Sciatic nerve (tissue), 2 donors: ENCODE measurements around the gene TANGO2. TPM values are rescaled to one million over a fixed set of nuclear protein-coding genes. Genes with fewer than 3 reads are reported as not detected.

ENCODE experiments used
- ATAC-seq: fragments of 200-7000 bp; cut with Tn5 transposase; one replicate; pipeline ENCODE4 v1.9.1; 2020; ENCODE audit warnings: mild to moderate bottlenecking, moderate library complexity
- DNase-seq: peaks from one replicate; pipeline ENCODE4 v3.0.0-alpha.2; 2020; ENCODE audit warnings: low spot score
- intact Hi-C: fragments of 100-400 bp; cut with DNase I; formaldehyde crosslinking; loops from one replicate; pipeline ENCODE4 v1.14.2; 2022
- total RNA-seq: library from RNA; stranded (reverse); fragmentation: NEBNext Ultra II Directional; extraction: Animal tissue kit (Norgen Biotek cat#: 25700); gene quantifications from one replicate; pipeline ENCODE4 v1.2.1, GENCODE V29; 2021
- donor health status: DM: no; HTN: no; CAD: no.
- donor health status: DM: no; HTN: no; CAD: no.

TANGO2 gene, protein sequence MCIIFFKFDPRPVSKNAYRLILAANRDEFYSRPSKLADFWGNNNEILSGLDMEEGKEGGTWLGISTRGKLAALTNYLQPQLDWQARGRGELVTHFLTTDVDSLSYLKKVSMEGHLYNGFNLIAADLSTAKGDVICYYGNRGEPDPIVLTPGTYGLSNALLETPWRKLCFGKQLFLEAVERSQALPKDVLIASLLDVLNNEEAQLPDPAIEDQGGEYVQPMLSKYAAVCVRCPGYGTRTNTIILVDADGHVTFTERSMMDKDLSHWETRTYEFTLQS
- 28.4 TPM for total RNA-seq

DNA sequence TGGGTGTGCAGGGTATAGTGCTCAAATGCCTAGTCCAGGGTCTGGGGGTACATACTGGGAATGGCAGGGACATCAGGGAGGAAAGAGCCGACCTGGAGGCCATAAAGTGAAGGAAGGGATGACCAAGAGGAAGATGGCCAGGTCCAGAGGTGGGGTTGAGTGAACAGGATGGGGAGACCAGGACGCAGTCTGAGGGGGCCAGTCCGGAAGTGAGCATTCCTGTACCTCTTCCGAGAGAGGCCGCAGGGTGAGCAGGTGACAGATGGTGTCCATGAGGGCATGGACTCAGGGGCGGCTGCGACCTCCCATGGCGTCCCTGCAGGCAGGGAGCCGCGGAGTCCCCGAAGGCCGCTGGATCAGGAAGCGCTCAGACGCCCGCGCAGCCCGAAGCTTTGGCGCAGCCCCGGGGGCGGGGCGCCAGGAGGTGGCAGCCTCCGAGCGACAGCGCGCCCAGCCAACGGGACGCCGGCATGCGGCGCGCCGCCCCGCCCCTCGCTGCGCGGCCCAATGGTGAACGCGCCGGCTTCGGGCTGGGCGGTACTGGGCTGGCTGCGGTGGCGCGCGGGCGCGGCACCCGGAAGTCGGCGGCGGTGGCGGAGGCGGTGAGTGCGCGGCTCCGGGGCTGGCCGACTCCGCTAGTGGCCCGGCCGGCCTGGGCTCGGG, at the start of gene TANGO2:
TANGO2 (plus strand) TSS at position 578 of the 663 bp plus-strand sequence. CDS start 15,689 bp downstream, outside the sequence.
- intact Hi-C loops = no loop called here
- DNase-seq (peak; percentile 94), ATAC-seq (peak; percentile 90)

DNA sequence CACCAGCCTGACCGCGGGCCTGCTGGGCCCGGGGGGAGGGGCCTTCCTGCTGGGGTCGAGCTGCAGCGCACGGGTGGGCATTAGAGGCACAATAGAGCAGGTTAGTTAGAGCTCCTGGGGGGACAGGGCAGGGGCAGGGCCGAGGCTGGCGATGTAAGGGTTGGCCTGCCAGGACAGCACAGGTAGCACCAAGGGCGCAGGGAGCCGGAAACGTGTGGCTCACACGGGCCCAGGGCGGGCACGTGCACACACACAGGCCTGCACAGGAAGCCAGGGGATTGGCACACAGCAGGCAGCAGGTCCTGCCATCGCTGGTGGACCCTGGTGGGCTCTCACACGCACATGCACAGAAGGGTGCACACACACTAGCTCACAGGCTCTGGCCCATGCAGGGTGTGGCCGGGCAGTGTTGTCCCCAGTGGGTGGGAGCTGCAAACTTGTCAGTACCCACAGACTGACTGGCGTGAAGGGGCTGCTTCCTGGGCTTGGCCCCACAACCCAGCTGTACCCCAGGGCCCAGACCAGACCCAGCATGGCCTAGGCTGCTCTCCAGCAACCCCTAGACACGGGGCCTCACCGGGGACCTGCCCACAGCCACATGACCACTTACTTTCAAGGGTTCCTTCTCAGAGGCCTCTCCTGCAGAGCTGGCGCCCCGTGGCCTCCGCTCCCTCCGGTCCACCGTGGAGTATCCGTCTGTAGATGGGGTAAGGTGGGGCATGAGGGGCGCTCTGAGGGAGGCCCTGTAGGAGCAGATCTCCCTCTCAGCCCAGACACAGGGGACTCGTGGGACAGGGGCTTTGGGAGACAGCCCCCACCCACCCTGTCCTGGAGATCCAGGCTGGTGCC, 49.4 kb upstream of the TANGO2 start:
- intact Hi-C loops = loop anchor here (2.0 kb wide), 1 partner anchor 37 kb away; no protein-coding TSS in a partner anchor
- no peak for DNase-seq
- peak; percentile 1 for ATAC-seq

DNA sequence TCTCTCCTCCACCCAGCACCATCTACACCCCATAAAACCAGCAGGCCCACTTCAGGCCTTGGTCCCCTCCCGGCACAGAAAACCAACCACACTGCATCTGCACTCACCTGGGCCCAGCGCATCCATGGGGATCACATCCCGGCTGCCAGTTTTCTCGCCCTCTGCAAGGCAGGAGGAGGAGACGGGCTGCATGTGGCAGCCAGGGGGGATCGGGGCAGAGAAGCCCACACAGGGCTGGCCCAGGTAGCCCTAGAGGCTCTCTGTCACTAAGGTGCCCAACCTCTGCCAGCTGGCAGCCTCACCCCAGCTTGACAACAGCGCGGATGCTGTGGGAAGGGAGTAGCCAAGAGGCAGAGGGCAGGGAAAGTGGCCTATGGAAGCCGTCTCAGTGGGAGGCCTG, 48.7 kb upstream of the TANGO2 start:
- no peak for DNase-seq
- ATAC-seq = no peak
- intact Hi-C loops = loop anchor here (2.0 kb wide), 1 partner anchor 37 kb away; no protein-coding TSS in a partner anchor

DNA sequence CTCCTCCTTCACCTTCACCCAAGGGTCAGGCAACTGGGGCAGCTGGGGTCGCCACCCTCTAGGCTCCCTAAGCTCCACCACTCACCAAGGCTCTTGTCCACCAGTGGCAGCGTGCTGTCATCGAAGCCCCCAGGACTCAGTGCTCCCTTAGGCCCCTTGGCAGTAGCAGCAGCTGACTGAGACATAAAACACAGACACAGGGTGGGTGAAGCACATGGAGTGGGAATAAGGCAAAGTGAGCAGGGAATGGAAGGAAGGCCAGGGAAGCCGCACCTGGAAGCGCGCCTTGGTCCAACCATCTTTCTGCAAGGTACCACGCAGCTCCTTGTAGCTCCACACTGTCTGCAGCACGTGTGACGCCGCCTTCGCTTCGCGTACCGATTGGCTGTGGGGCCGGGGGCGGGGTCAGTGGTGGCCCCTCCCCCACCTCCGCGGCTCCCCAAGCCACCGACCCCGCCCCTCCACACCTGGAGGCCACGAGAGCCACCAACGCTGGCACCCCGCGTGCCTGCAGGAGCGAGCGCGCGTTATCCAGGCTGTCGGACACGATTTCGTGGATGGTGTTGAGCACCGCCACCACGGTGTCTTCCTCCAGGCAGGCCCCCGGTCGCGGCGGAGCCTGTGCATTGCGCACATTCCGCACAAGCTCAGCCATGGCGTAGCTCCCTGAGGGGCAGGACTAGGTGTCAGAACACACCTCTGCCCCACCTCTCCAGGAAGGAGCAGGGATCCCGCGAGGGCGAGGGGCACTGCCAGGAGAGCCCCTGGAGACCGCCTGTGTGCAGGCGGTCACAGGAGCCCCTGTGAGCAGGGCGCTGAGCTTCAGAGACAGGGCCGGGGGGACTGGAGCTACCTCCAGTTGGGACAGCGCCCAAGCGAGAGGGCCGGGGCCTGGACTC, 48.0 kb upstream of the TANGO2 start:
- intact Hi-C loops = loop anchor here (2.0 kb wide), 1 partner anchor 36 kb away; no protein-coding TSS in a partner anchor
- no peak for ATAC-seq
- no peak for DNase-seq

DNA sequence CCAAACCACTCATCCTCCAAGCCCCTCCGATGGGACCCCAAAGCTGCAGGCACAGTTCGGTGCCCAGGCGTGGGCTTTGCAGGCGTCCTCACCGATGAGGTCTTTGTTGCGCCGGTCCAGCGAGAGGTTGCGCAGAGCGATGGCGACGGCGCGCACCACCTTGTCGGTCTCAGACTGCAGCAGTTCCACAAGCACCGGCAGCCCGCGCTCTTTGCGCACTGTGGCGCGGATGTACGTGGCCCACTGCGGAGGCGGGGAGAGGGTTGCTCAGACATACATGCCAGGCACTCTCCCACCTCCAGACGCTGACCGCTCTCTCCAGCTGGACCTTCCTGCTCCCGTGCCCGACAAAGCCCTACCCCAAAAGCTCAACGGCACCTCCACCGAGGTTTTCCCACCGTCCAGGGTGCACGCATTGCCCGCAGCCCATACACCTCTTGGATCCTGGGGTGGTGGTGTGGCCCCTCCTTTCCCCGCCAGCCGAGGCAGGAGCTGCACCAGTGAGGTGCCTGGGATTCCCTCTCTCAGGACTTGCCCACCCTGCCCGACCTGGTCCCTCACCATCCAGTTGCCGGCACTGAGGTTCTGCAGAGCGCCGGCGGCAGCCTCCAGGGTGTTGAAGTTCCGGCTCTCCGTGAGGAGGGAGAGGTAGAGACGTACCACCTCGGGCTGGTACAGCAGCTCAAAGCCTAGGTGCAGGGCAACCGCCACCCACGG, 47.2 kb upstream of the TANGO2 start:
- intact Hi-C loops = loop anchor here (2.0 kb wide), 1 partner anchor 35 kb away; no protein-coding TSS in a partner anchor
- DNase-seq = no peak
- no peak for ATAC-seq

DNA sequence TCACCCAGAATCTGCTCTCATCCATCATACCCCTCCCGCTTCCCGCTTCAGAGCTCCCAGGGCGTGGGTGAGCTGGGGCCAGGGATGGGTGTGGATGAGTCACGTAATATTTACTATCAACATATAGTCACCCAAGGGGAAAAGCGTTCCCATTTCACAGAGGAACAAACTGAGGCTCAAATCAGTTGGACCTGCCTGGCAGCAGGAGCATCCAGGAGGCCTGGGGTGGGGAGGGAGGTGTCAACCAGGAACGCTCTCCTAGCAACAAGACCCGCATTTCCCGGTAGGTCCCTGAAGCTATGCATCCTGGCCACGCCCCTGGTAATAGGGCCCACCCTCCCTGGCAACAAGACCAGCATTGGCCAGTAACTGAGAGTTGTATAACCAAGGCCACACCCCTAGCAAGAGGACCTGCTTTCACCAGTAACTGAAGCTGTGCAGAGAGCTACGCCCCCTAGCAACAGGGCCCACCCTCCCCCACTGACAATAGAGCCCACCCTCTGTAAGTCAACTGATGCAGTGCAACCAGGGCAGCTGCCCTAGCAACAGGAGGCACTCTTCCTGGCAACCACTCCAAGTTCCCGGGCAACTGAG, 46.5 kb upstream of the TANGO2 start:
- intact Hi-C loops = no loop called here
- no peak for DNase-seq
- peak; percentile 7 for ATAC-seq

DNA sequence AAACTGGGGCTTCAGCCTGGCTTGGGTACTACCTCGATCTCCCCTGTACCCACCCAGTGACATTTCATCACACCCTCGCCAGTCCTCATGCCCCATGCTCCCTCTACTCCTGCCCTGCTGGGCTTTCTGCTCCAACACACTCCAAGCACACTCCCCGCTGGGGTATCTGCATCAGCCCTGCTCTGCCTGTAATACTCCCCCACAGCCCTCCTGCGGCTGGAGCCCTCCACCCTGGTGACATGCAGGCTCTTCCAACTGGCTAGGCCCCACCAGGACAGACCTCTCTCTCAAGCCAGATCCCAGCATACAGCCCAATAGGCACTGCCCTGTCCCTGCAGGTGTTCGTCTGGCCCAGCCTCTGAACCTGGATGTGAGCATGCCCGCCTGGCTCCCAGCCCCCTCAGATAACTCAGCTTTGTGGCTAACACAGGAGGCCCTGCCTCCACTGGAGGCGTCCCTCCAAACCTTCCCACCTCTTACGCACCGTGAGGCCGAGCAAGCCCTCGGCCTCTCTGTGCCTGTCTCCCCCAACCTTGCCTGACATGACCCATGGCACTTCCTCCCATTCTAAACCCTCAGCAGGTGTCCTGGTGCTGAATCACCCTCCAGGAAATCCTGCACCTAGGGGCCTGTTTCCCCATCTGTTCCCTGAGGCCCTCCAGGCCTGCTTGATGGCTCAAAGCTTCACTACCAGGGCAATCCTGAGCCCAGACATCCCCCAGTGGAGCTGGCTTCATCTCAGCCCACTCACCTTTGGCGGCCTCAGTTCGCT, 45.8 kb upstream of the TANGO2 start:
- ATAC-seq = no peak
- intact Hi-C loops = no loop called here
- DNase-seq = no peak

DNA sequence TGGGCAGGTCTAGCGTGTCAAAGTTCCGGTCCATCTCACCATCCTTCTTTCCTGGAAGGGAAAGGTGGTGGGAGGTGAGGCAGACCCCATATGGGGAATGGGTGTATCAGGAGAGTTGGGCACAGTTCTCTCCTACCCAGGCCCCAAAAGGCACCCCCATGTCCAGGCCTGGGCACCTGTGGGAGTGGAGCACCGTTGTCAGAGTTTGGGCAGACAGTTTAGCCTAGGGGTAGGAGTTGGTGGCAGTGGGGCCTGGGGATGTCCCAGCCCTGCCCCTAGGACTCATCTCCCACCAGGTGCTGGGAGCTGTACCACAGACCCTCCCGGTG, 45.2 kb upstream of the TANGO2 start:
- no peak for DNase-seq
- intact Hi-C loops = no loop called here
- ATAC-seq = no peak

DNA sequence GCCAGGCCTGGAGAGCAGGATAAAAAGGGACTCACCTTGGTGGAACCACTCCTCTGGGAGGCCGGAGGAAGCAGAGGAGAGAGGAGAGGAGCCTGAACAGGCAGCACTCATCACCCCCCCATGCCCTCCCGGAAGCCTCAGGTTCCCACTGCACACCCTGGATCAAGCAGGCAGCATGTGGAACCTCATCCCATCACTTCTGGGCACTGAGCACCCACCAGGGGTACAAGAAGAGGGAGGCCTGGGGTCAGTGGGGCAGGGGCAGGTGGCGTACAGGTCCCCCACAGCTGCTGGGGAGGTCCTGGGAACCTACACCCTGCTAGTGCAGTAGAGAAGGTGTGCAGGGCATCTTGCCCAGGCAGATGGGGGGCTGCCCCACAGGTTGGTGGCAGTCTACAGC, 44.2 kb upstream of the TANGO2 start:
- intact Hi-C loops = no loop called here
- ATAC-seq (no peak), DNase-seq (no peak)

DNA sequence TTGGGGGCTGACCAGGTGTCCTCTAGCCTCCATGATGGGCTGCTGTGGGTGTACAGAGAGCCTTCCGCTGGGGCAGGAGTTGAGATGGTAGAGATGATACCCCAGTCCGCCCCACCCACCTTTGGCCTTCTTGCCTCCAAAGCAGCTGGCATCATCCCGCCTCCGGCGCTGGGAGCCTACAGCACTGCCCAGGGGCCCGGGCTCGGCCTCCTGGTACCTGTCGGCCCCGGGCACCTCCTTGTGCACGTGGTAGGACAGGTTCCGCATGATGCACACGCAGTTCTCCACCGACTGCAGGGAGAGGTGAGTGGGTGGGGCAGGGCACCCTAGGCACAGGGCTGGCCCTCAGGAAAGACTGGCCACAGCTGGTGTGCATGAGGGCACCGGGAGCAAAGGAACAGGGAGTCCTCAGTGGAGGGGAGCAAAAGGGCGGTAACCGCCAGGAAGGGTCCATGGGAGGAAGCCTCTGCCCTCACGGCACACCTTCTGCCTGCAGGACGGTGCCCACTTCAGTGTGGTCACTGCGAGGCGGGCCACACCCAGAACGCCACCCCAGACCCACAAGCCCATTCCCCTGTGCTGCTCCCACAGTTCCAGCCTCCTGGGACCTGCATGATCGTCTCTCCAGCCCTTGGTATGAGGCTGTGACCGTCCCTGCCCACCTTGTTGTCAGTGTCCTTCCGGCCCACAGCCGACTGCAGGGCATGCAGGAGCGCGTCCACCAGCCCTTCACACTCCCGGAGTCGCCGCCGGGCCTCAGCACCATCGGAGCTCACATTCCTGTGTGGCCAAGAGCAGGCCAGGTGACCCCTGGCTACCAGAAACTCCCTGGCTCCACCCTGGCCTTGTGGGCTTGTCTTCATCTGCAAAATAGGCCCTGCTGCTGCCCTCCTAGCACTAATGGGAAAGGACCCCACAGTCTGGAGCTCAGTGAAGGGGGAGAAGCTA, 43.3 kb upstream of the TANGO2 start:
- intact Hi-C loops = no loop called here
- no peak for ATAC-seq

DNA sequence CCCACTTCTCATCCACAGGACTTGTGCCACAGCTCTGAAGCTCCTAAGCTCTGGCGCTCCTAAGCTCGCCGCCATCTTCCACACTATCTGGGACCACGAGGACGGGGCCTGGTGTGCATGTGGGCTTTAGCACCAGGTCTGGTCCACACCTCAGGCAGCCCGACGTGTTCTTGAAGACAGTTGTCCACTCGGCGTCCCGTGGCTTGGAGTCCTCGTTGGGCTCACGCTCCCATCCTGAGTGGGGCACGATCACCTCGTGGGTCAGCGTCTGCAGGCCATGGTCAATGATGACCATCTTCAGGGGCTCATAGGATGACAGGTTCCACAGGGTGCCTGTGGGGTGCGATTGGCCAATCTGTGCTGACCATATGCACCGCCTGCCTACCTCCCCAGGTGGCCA, 42.2 kb upstream of the TANGO2 start:
- ATAC-seq (no peak), DNase-seq (no peak)
- intact Hi-C loops = no loop called here

More for the DNA sequence above, 43.3 kb upstream of the TANGO2 start:
- no peak for DNase-seq

DNA sequence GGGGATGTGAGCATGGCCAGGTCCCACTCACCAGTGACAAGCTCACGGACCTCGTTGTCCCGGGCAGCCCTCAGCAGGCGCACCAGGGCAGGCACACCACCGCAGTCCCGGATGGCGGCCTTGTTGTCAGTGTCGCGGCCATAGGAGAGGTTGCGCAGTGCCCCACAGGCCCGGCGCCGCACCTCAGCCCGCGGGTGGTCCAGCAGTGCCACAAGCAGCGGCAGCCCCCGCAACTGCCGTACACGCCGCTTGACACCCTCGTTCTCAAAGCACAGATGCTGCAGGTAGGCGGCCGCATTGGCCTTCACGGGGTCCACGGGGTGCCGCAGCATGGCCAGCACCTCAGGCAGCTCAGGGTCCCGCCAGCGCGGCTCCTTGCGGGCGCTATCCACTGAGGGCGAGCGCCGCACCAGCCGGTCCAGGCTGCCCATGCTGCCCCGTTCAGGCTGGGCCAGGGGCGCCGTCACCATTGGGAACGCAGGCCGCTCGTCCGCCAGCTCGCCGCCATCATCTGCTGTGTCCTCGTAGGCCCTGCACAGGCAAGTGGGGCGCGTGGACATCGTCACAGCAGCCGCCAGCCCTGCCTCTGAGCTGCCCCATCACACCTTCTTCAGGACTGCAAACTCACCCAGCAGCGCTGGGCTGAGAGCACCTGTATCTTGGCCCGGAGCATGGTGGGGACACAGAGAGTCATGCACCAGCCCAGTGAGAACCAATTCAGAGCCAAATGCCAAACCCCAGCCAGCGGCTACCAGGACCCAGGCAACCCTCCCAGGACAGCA, 41.0 kb upstream of the TANGO2 start:
- DNase-seq = no peak
- intact Hi-C loops = no loop called here
- ATAC-seq = no peak

DNA sequence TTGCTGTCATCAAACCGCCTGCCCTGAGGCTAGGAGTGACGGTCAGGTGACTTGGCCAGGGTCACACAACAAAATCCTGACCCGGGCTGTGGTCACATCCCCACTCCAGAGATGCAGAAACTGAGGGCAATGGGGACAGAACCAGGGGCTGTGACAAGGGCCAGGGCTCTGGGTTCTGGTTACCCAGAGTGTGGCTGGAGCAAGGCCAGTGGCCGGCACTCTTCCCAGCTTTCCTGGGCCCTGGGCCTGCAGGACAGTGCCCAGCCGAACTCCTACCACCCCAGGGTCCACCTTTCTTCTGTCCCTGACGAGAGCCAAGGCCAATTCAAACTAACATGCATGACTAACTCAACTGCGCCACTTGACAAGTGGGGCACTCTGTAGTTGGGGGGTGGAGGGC, 40.1 kb upstream of the TANGO2 start:
- ATAC-seq = no peak
- intact Hi-C loops = no loop called here
- no peak for DNase-seq

DNA sequence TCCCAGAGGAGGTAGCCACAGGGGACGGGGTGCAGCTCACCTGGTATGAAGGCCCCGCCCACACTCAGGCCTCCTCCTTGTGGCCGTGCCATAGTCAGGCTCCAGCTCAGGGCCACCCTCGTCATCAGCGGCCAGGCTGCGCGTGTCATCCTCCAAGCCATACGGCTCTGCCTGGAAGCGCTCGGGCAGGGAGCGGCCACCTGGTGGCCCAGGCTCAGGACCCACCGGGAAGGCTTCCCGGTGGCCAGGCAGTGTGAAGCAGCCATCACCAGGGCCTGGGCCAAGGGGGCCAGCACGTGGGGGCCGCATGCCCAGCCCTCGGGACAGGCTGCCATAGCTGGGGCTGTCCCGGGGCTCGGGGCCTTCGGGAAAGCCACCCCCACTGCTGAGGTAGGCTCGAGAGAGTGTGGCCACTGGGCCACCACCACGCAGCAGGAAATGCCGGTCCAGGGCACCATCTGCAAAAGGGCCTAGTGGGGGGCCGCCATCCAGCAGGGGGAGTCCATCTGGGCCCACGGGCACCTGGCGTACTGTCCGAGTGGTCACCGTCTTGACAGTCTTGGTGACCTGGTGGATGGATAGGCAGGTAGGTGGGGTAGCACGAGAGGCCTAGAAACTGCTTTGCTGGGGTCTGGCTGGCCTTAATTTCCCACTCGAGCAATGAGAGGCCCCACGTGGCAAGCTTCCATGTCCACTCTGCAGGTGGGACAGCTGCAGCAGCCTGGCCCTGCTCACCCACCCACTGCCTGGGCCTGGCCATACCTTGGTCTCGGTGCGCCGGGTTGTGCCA, 39.5 kb upstream of the TANGO2 start:
- ATAC-seq (no peak), DNase-seq (no peak)
- intact Hi-C loops = no loop called here
